Right lobe of liver (tissue), 6 donors: Measurements from ENCODE around the gene BHLHE40. TPM values are rescaled to one million over a fixed set of nuclear protein-coding genes. Genes with fewer than 3 reads are reported as not detected.

ENCODE experiments used
- ATAC-seq, 4 donors: fragments of 200-7000 bp; cut with Tn5 transposase; one replicate each; pipeline ENCODE4 v1.9.1; 2020; ENCODE audit warnings: mild to moderate bottlenecking in 4 of 4, moderate library complexity in 4 of 4
- DNase-seq, 3 donors: peaks; one replicate each; pipeline ENCODE4 v3.0.0-alpha.2; 2020
- H3K27ac ChIP-seq, 3 donors: fragments of 200-600 bp; one replicate each; pipeline ENCODE4 v1.8.0; 2022
- H3K27me3 ChIP-seq, 2 donors: fragments of 200-600 bp; one replicate each; pipeline ENCODE4 v1.8.0; 2022
- H3K36me3 ChIP-seq, 4 donors: fragments of 200-600 bp; sonication (generic) in 1 of 4; one replicate each; pipeline versions ENCODE4 v1.5.1 to v1.8.0; 2017 to 2022; ENCODE audit warnings: control low read depth in 1 of 4
- H3K4me1 ChIP-seq, 4 donors: fragments of 200-600 bp; sonication (generic) in 1 of 4; one replicate each; pipeline versions ENCODE4 v1.5.1 to v1.8.0; 2017 to 2022; ENCODE audit warnings: control low read depth in 1 of 4
- H3K4me3 ChIP-seq, 3 donors: fragments of 200-600 bp; one replicate each; pipeline ENCODE4 v1.8.0; 2022
- H3K9me3 ChIP-seq, 4 donors: fragments of 200-600 bp; sonication (generic) in 1 of 4; one replicate each; pipeline versions ENCODE4 v1.5.1 to v1.8.0; 2017 to 2022; ENCODE audit warnings: control low read depth in 1 of 4
- CTCF ChIP-seq, 4 donors: fragments of 200-600 bp in 3 of 4; fragments of 450-650 bp in 1 of 4; IDR thresholded peaks; one replicate each; pipeline versions ENCODE4 v1.5.1 to v1.8.0; 2016 to 2022; ENCODE audit warnings: antibody characterized with exemption in 4 of 4, mild to moderate bottlenecking in 2 of 4
- POLR2A ChIP-seq: fragments of 450-650 bp; IDR thresholded peaks from one replicate; pipeline ENCODE4 v1.6.1; 2017; ENCODE audit warnings: antibody characterized with exemption, mild to moderate bottlenecking
- WGBS: methylation state at CpG from one replicate; pipeline ENCODE4 v1.1.6; 2018; ENCODE audit warnings: low coverage, low lambda C conversion rate; ENCODE audit not compliant: insufficient coverage; ENCODE audit errors: missing lambda C conversion rate; 5-methylcytosine and 5-hydroxymethylcytosine counted together
- intact Hi-C, 2 donors: fragments of 100-400 bp; cut with DNase I; formaldehyde crosslinking; loops; one replicate each; pipeline versions ENCODE4 v1.11.2 to v1.14.1; 2022
- total RNA-seq, 6 experiments: library from RNA; depleted of rRNA in 2 of 6; stranded (reverse); fragments of >200 nt in 2 of 6; fragmentation: NEBNext Ultra II Directional in 3 of 6; extraction: Animal tissue kit (Norgen Biotek cat#: 25700) in 3 of 6; gene quantifications; one replicate each; pipeline versions ENCODE4 v1.1.0 to v1.2.4, GENCODE V29; 2016 to 2023
- donor health status: DM: no; HTN: yes; CAD: no.
- donor health status: DM: no; HTN: no; CAD: no.
- donor health status: DM: no; HTN: no; CAD: no.
- donor health status: DM: no; HTN: yes; CAD: no.
- donor health status: DM: no; HTN: yes; CAD: no.

Gene BHLHE40
- total RNA-seq, 6 experiments from 2014 or later: 19.0 to 170 (median 57.7) TPM

- H3K9me3 ChIP-seq: no peaks in the 10 kb centered on the region
- H3K27me3 ChIP-seq: no peaks in the 10 kb centered on the region
- intact Hi-C loops: no loop called here
- no peak overlapping the region for H3K27ac ChIP-seq
- ATAC-seq (peak in 1 of 4 donors; percentile 33), DNase-seq (no peak)
- no peaks in the 10 kb centered on the region for H3K36me3 ChIP-seq
- no peak for TF ChIP-seq POLR2A
- TF ChIP-seq CTCF (IDR thresholded peaks at IDR 0.05): no peak
- WGBS: 93% methylated on average over 4 of the region's 6 CpGs
- H3K4me3 ChIP-seq: no peak overlapping the region
- H3K4me1 ChIP-seq: no peaks in the 10 kb centered on the region
Observed at GRCh38 chr3:4954256-4955000, 24.8 kb upstream of the BHLHE40 start.

GRCh38 chr3:4956099-4956498, 23.1 kb upstream of the BHLHE40 start:
- Histone ChIP-seq H3K4me3 (no peak overlapping the region), H3K27me3 (no peaks in the 10 kb centered on the region), H3K27ac (no peak overlapping the region), H3K4me1 (no peaks in the 10 kb centered on the region), H3K36me3 (no peaks in the 10 kb centered on the region), H3K9me3 (no peaks in the 10 kb centered on the region)
- no peak for ATAC-seq
- WGBS: 96% methylated on average over 2 of the region's 2 CpGs
- no peak for TF ChIP-seq CTCF (IDR thresholded peaks at IDR 0.05)
- TF ChIP-seq POLR2A: no peak
- intact Hi-C loops: no loop called here
- DNase-seq: no peak

- Histone ChIP-seq H3K27ac (no peak overlapping the region), H3K4me1 (no peaks in the 10 kb centered on the region), H3K27me3 (no peaks in the 10 kb centered on the region), H3K9me3 (no peaks in the 10 kb centered on the region), H3K36me3 (no peaks in the 10 kb centered on the region), H3K4me3 (no peak overlapping the region)
- no peak for TF ChIP-seq POLR2A
- no peak for TF ChIP-seq CTCF (IDR thresholded peaks at IDR 0.05)
- intact Hi-C loops: no loop called here
- no CpG with 5 or more reads among the region's 2 CpGs for WGBS
- DNase-seq (no peak), ATAC-seq (no peak)
Observed at GRCh38 chr3:4956738-4957137, 22.5 kb upstream of the BHLHE40 start.

GRCh38 chr3:4957978-4958377, 21.3 kb upstream of the BHLHE40 start:
- Histone ChIP-seq H3K27me3 (no peaks in the 10 kb centered on the region), H3K4me1 (no peaks in the 10 kb centered on the region), H3K9me3 (no peaks in the 10 kb centered on the region), H3K4me3 (no peak overlapping the region), H3K27ac (no peak overlapping the region), H3K36me3 (no peaks in the 10 kb centered on the region)
- ATAC-seq: no peak
- no peak for TF ChIP-seq CTCF (IDR thresholded peaks at IDR 0.05)
- no peak for TF ChIP-seq POLR2A
- intact Hi-C loops: no loop called here
- 79% methylated on average over 2 of the region's 3 CpGs for WGBS
- DNase-seq: no peak
